Epidermal melanocyte (primary cell): ENCODE measurements around the gene SULT1C4.
"Not testable (repeated sequence)": the region's sequence is repeated elsewhere in the genome, so short reads cannot be mapped to it uniquely, and the experiment has no call there.

ENCODE experiments used
- DNase-seq: peaks from one replicate; pipeline ENCODE4 v3.0.0; 2011; ENCODE audit warnings: low spot score; ENCODE audit not compliant: insufficient read length

SULT1C4 gene

DNA sequence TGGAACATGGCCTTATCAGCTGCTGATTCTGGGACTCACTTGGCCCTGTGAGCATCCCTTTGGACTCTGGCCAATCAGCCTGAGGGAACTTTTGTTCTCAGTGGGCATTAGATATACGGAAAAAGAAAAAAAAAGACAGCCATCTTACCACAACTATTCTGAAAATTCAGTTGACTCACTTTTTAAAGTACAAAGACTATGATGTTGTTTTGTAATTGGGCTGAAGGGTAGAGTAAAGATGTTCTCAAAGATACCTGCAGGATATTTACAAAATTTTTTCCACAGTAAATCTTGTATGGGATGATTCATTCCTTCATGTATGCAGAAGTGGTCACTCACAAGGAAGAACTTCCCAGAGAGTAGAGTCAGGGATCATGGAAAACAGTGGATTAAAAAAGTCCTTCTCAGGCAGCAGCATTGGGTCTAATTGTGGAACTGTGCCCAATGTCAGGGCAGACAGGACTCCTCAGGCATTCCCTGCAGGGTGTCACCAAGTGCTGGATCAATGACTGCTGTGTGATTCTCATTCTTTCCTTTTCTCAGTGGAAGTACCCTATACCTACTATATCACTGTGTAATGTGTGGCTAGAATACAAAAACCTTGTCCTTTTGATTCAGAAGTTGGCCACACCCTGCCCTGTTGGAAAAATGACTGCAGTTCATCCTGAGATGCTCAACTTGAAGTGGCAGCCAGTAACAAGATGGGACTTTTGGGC is 35.4 kb downstream of the SULT1C4 start:
- DNase-seq = peak; percentile 42

DNA sequence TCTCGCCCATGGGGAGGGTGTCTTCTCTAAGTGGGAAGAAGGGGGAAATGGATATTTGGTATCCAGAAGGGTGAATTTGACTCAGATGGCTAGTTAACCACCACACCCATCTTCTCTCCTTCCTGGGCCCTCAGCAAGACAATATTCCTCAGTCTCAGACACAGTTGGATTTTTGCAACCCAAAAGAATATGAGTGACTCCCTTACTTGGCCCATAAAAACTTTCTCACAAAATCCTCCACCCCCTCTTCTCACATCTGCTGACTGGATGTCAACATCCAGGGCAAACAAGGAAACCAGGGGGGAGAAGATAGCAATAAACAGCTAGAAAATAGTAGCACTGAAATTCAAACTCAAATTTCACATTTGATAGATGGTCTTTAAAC is 35.9 kb downstream of the SULT1C4 start:
- DNase-seq = no peak

DNA sequence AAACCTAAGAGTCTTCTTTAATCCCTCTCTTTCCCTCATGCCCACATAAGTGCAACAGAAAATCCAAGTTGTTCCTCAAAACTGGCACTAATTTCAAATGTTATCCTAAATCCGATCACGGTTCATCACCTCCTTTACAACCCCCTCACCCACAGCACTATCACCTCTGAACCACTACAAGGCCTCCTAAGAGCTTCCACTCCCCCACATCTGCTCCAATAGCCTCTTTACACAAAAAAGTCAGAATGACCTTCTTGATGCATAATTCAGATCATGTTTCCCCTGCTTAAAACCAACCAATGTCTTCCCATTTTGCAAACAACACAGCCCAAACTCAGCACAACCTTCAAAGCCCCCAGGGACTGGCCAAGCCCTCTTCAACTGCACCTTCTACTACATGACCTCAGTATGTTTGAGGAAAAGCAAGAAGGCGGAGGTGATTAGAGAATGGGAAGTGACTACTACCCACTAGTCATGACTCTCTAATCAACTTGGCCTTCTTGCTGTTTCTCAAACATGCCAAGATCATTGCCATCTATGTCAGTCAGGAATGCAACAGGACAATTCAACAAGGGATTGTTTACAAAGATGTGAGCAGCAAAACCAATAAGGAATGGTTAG is 36.6 kb downstream of the SULT1C4 start:
- no peak for DNase-seq

DNA sequence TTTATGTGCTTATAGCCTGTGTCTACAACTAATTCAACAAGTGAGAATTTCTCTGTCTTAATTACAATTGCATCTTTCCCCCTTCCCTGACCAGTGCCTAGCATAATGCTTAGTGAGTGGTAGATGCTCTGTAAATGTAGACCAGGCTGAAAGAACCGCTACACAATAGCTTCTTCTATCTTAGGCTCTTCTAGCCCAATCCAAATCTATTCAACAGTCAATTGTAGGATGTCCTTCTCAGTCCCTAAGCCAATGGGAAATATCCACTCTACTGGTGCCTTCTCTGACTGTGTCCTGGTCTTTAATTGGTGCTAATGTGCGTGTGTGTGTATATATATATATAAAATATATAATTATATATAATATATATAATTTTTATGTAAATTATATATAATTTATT is 37.2 kb downstream of the SULT1C4 start:
- no peak for DNase-seq

DNA sequence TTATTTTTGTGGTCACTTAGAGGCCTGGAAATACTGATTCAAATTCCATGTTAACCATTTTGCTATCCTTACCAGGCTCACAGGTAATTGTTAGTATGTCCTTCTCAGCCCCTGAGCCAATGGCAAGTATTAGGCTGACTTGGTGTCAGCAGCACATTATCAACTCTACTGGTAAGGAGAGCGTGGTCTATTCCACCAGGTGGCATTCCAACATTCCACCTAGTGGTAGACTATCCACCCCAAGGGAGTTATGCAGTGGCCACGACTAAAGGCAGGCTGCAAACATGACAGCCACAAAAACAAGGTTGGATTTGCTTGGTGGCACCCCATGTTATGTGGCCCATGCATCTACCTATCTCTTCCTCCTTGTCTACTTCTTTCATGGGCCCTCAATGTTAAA is 39.5 kb downstream of the SULT1C4 start:
- no peak for DNase-seq

DNA sequence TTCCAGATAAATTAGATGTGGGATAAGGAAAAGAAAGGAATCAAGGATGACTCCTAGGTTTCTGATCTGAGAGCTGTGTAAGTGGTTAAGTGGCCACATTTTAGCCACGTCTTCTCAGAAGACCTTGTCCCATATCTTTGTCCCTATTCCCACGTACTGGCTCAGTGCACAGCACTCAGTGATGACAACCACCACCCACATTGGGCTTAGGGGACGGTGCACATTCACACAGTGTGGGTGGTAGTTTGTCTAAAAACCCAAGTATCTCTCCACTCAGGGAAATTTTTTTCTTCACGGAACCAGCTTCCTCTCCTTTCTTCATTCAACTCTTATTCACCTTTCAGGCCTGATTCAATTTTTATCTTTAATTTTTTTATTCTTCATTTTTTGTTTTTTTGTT is 40.7 kb downstream of the SULT1C4 start:
- no peak for DNase-seq

DNA sequence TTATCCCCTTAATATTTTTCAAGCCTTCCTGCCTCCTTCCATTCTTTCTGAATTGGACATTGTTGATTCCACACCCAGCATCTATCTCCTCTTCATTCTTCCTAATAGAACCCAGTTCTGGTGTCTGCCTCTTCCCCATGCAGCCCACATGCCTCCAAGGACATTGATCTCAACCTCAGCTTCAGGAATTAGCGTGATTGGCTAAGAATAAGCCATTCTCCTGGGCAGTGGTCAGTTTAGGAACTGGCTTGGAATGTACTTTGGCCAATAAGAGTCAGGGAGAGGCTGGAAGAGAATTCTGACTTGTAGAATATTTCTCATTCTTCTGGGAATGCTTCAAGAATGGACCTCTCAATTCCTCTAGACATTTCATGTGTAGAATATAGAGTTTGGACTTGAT is 45.3 kb downstream of the SULT1C4 start:
- no peak for DNase-seq

DNA sequence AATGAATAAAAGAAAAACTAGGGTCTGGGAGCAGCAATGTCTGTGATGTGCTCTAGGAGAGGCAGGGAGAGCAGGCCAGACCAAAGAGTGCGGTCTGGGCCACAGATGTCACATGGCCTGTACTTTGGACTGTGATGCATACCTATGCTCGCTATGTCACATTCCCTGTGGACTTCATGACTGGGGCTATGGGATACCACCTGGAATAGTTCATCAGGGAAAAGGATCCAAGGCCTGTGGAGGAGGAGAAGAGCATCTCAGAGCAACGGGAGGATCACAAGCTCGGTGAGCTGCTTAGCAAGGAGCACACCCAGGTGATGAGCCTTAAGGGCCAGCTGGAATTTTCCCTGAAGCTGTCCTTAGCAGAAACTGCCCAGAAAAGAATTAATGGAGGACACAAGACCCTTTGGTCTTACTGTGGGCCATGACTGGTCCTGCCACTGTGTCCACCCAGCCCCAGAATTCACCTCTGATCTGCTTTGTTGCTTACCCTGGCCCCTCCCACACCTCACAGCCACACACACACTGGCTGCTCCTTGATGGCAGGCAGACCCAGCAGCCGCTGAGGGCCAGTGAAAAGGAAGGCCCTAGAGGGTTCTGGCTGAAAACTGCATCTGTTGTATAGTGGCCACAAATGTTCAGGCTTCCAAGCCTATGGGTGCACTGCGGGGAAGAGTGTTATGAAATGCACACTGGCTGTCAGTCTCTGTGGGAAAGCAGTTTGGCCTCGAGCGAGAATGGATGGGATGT is 45.9 kb downstream of the SULT1C4 start:
- DNase-seq = no peak

DNA sequence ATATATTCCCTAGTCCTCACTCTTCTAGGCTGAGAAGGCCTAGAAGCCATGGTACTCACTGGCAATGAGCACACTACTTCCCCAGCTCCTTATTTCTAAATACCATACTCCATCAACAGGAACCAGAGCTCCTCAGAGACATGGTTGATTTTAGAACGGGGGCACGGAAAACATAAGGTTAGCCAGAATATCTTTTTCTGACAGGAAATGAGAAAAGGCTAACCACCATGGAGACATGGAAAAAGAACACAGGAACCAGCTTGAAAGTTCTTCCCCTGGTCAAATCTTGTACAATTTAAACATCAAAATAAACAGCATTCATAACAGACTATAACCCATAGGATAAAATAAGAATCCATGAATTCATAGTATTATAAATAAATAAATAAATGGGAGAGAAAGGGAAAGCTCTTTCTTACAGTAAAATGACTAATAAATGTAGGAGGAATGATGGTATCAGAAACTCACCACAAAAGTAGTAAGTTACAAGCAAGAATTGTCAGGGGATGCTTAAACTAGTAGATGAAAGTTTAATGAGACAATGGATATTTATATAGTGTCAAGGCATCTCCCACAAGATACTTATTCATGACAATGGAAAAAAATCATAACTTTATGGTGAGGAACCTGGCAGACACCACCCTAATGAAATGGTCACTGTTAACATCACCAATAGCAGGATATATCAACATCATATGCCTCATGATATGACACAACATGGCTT is 50.7 kb downstream of the SULT1C4 start:
- no peak for DNase-seq

DNA sequence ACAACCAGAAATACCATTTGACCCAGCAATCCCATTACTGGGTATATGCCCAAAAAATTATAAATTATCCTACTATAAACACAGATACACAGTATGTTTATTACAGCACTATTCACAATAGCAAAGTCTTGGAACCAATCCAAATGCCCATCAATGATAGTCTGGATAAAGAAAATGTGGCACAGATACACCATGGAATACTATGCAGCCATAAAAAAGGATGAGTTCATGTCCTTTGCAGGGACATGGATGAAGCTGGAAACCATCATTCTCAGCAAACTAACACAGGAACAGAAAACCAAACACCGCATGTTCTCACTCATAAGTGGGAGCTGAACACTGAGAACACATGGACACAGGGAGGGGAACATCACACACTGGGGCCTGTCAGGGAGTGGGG is 57.8 kb downstream of the SULT1C4 start:
- not testable (repeated sequence) for DNase-seq

DNA sequence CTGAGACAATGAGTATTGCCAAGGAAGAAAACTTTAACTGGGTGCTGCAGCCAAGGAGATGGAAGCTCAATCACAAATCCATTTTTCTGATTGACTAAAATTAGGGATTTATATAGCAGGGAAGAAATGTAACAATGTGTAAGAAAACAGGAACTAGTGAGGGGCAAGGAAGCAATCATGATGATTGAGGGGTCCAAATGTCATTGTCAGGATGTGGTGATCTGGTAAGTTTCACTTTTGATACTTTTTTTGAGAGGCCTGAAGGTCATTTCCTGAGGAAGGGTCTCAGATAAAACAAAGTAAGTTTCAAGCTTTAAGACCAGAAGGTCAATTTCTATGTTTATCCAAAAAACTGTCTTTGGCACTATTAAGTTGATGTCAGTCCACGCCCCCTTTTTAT is 59.2 kb downstream of the SULT1C4 start:
- DNase-seq = no peak
